Measurements from ENCODE around the gene SLC38A10.

SLC38A10 gene

GRCh38 chr17:81298991-81299738 is 4.1 kb upstream of the SLC38A10 start:
- no peak for DNase-seq (ENCODE audit: low read depth in 2 of 2)

- DNase-seq (ENCODE audit: low read depth in 2 of 2), result no peak
Observed at GRCh38 chr17:81298325-81298990, 3.4 kb upstream of the SLC38A10 start.

DNA sequence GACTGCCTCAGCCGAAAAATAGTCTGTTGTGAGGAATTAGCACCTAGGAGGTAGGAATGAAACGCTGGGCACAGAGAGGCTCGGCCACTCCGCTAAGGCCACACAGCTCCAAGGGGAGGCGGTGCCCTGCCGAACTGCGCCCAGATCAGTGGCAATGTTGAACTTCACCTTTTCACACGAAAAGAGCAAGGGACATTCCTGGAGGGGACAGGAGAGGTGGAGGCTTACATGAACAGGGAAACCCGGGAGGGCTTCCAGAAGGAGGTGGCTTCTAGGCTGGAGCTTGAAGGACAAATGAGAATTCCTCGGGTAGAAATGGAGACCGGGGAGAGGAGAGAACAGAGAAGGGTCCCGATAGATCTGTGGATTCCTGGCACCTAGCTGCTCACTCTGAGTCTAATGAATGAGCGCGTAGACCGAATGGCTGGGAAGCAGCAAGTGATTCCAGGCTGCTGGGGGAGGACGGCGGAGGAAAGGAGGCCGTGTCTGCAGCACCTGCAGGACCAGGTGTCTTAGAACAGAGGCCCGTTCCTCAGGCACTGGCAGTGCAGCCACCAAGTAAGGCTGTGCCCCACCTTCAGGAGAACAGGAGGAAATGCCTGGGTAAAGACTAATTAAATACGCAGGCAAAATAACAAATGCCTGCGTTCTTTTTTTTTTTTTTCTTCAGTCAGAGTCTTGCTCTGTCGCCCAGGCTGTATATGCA is 722 bp upstream of the SLC38A10 start:
- DNase-seq (ENCODE audit: low read depth in 2 of 2), result peak; percentile 30 to 37

GRCh38 chr17:81294512-81295030 is 536 bp downstream of the SLC38A10 start:
- DNase-seq (ENCODE audit: low read depth in 2 of 2), result peak in 1 of 2 donors; percentile 16

- no peak for DNase-seq (ENCODE audit: low read depth in 2 of 2)
Observed at GRCh38 chr17:81292450-81292849, 2.7 kb downstream of the SLC38A10 start.

- DNase-seq (ENCODE audit: low read depth in 2 of 2), result peak; percentile 60 to 68
Observed at GRCh38 chr17:81291662-81292061, 3.4 kb downstream of the SLC38A10 start.

DNA sequence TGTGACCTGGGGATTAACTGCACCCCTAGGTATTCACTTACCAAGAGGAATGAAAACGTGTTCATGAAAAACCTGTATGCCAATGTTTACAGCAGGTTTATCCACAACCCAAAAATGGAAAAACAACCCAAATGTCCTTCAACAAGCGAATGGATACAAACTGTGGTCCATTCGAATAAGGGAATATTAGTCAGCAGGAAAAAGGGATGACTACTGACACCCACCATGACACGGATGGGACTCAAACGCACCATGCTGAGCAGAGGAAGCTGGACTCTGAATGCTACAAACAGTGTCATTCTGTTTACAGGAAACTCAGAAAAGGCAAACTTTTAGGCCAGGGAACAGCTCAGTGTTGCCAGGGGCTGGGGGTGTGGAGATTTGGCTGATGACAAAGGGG is 4.9 kb downstream of the SLC38A10 start:
- DNase-seq (ENCODE audit: low read depth in 2 of 2), result no peak

- DNase-seq (ENCODE audit: low read depth in 2 of 2), result no peak
Observed at GRCh38 chr17:81289627-81290026, 5.5 kb downstream of the SLC38A10 start.

DNA sequence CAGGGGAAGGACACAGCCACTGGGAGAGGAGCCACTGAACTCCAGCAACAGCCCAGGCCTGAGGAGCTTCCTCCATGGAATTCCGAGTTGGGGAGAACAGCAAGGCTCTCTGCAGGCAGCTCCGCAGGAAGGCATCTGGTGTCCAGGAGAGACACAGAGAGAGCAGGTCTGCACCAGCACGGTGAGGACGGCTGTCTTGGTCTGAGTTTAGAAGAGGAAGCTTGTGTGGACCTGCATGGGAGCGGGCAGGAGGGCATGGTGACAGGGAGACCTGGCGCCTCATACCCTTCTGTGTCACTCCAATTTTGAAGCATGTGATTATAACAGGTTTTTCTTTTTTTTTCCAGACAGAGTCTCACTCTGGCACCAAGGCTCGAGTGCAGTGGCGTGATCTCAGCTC is 6.4 kb downstream of the SLC38A10 start:
- no peak for DNase-seq (ENCODE audit: low read depth in 2 of 2)

DNA sequence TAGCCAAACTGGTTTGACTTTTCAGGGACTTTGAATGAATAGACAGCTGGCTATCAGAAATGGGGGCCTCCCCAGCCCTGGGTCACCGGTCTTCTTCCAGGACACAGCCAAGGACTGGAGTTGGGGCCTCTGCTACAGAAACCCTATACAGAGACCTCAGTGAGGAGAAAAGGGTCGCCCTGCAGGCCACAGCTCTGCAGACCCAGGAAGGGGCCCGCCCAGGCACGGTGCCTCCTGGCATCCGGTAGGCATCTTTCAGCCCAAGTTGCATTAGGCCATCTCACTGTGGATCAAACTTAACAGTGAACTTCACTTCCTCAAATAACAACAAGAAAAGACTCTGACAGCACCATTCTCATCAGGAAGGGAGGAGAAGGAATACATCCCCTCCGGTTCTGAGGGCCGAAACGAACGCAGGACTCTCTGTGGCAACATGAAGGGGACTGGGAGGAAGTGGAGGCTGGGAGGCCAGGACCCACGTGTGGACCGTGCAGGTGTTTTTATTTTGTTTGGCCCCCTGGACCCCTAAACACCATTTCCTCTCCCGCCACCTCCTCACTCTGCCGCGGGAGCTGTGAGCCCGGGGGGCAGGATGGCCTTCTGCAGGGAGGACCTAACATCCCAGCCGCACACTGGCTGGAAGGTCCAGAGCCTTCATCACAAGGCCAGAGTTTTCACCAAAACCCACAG is 7.2 kb downstream of the SLC38A10 start:
- DNase-seq (ENCODE audit: low read depth in 2 of 2), result no peak

DNA sequence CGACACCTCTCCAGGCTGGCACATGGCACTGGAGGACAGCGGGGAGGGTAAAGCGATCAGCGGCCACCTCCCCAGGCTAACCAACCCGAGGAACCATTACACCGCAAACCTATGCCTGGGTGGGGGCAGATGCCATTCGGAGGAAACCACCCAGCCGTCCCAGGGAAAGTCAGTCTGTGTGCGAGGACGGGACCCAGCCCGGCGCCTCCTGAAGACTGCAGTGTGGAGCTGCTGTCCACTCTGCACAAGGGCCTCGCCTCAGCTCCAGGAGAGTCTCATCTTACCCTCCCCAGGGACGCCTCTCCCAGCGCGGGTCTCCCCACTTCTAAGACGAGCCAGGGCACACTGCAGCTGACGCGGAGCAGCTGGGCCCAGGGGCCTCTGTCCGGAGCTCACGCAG is 8.0 kb downstream of the SLC38A10 start:
- DNase-seq (ENCODE audit: low read depth in 2 of 2), result no peak

DNA sequence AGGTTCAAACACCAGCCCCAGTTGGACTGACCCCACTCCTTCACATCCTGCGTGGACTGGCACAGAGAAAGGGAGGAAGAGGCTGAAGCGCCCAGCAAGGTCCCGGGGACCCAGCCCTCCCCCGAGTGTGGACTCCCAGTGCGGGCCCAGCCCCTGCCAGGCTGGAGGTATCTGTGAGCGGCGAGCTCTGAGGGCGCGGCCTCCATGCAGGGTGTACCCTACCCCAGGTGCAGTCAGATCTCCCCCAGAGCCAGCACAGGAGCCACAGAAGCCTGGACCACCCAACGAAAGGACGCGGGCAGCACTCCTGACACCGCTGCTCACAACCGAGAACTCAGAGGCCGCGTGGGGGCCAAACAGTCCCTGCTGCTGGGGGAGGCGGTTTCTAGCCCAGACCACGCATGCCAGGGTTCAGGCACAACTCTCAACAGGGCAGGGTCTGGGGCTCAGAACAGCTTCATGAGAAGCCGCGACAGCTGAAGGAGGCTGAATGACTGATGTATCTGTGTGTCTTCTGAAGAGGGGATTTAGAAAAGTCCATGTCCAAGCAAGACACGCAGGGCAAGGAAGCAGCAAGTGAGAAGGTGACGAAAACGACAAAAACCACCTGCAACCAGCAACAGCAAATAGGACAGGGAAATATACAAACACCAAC is 8.5 kb downstream of the SLC38A10 start:
- DNase-seq (ENCODE audit: low read depth in 2 of 2), result no peak

DNA sequence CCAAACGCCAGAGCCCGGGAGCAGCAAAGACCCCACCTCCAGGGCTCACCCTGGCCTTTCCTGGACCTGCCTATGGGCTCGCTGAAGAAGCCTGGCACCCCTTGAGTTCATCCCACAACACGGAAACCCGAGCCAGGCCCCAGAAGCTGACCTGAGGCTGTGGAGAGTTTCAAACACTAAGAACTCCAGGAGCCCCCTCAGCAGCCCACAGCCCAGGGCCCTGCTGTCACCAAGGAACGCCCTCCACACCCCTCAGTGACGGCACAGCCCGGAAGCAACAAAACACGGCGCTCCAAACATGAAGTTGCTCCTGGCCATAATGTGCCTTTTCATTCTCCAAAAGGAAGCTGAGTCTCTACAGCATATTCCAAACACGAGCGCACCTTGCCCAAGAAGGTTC is 9.2 kb downstream of the SLC38A10 start:
- no peak for DNase-seq (ENCODE audit: low read depth in 2 of 2)

- peak; percentile 54 to 57 for DNase-seq (ENCODE audit: low read depth in 2 of 2)
Observed at GRCh38 chr17:81285179-81285878, 9.8 kb downstream of the SLC38A10 start.

DNA sequence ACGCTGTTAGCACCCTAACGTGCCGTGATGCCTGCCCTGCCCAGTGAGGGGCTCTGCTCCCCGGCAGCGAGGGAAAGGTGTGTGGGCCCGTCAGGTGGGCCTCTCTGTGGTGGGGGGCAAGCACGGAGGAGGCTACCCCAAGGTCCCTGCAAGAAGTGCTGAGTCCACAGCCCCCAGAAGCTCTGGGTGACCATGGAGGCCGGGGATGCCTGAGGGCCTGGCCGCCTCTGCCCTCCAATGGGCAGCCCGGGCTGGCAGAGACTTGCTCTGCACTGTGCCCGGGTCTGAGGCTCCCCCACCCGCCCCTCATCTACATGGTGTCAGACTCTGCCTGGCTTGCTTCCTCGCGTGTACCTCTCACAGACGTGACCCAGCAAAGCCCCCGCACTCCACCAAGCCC is 12.2 kb downstream of the SLC38A10 start:
- no peak for DNase-seq (ENCODE audit: low read depth in 2 of 2)

- DNase-seq (ENCODE audit: low read depth in 2 of 2), result no peak
Observed at GRCh38 chr17:81282141-81282540, 13.0 kb downstream of the SLC38A10 start.

- DNase-seq (ENCODE audit: low read depth in 2 of 2), result no peak
Observed at GRCh38 chr17:81280571-81280970, 14.5 kb downstream of the SLC38A10 start.

DNA sequence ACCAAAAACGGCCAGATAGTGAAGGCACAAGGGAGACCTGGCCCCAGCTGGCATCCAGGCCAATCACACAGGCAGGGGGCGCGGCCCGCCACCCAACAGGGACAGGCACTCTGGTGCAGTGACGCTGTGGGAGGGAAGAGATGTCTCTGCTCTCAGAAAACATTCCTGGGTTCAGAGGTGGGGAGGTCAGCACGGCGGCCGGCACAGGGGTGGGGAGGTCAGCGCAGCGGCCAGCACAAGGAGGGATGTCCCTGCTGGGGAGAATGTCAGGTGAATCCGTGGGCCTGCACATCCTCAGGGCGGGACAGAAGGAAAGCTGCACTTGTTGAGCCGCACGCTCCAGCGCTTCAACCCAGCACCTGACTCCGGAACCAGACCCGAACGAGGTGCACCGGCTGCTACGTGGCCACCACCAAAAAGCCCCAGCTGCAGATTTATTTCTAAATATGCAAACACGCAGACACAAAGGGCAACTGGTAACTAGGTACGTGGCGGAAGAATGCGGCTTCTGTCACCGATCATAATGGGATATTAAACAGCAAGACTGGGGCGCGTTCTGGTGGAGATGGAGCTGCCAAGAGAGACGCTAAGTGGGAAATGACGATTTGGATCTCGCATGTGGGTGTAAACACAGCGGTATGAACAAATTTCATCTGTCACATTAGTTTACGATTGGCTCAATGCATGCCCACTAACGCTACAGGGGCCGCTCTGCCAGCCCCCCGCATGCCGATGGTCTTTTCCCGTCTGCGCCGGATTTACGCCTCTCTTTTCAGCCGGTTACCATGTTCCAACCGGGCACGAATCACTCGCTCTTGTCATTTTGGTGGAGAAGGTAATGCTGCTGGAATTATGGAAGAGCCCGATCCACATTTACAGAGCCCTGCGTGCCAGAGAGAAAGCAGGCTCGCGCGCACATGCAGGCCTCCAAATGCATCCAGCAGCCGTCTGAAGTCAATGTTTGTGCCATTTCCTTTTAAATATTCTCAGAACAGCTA is 15.5 kb downstream of the SLC38A10 start:
- DNase-seq (ENCODE audit: low read depth in 2 of 2), result no peak

- DNase-seq (ENCODE audit: low read depth in 2 of 2), result no peak
Observed at GRCh38 chr17:81278831-81279230, 16.3 kb downstream of the SLC38A10 start.

Measured in stimulated activated CD4-positive, alpha-beta T cell treated with anti-CD3 and anti-CD28 coated beads, Interleukin-4, amount 100 ng/mL, for 48 hours (primary cell).